HepG2 (cell line): ENCODE data around the gene CEP97. TPM values are rescaled to one million over a fixed set of nuclear protein-coding genes. Genes with fewer than 3 reads are reported as not detected.

Source experiments
- AGO1 ChIP-seq: fragments of 200-400 bp; formaldehyde crosslinking; IDR thresholded peaks from 2 replicates; pipeline ENCODE4 v1.6.1; 2017; ENCODE audit warnings: mild to moderate bottlenecking, low read depth, low read length, moderate library complexity; ENCODE audit not compliant: poor library complexity, severe bottlenecking
- FOSL1 ChIP-seq: sonication (generic); formaldehyde crosslinking; IDR thresholded peaks from 2 replicates; pipeline ENCODE4 v1.9.0; 2021; ENCODE audit warnings: missing genetic modification reagents, borderline replicate concordance
- HINFP ChIP-seq: sonication (generic); formaldehyde crosslinking; IDR thresholded peaks from 2 replicates; pipeline ENCODE4 v1.4.0; 2020; ENCODE audit warnings: low read depth, mild to moderate bottlenecking, missing genetic modification reagents
- MATR3 ChIP-seq: sonication (generic); formaldehyde crosslinking; IDR thresholded peaks from 2 replicates; pipeline ENCODE4 v1.4.0; 2020; ENCODE audit warnings: missing genetic modification reagents
- RFX3 ChIP-seq: IDR thresholded peaks from 2 replicates; pipeline ENCODE4 v1.6.1; 2016; ENCODE audit warnings: missing biosample characterization, missing genetic modification reagents
- RNF219 ChIP-seq: sonication (generic); formaldehyde crosslinking; IDR thresholded peaks from 2 replicates; pipeline ENCODE4 v1.5.0; 2020; ENCODE audit warnings: mild to moderate bottlenecking, missing genetic modification reagents
- SIN3A ChIP-seq: IDR thresholded peaks from 2 replicates; pipeline ENCODE4 v1.6.1; 2011; ENCODE audit warnings: low read depth, mild to moderate bottlenecking, control low read depth, low read length, borderline replicate concordance
- YEATS2 ChIP-seq: sonication (generic); formaldehyde crosslinking; IDR thresholded peaks from 2 replicates; pipeline ENCODE4 v1.4.0; 2020; ENCODE audit warnings: missing genetic modification reagents, borderline replicate concordance
- ZNF318 ChIP-seq: sonication (generic); formaldehyde crosslinking; IDR thresholded peaks from 2 replicates; pipeline ENCODE4 v1.4.0; 2020; ENCODE audit warnings: mild to moderate bottlenecking, missing genetic modification reagents
- ZNF577 ChIP-seq: sonication (generic); formaldehyde crosslinking; IDR thresholded peaks from 2 replicates; pipeline ENCODE4 v1.4.0; 2020; ENCODE audit warnings: mild to moderate bottlenecking, low read depth, missing genetic modification reagents, borderline replicate concordance
- ZNF652 ChIP-seq: IDR thresholded peaks from 2 replicates; pipeline ENCODE4 v1.6.1; 2016; ENCODE audit warnings: low read depth, borderline replicate concordance
- ZSCAN31 ChIP-seq: sonication (generic); formaldehyde crosslinking; IDR thresholded peaks from 2 replicates; pipeline ENCODE4 v1.5.0; 2020; ENCODE audit warnings: low read depth, mild to moderate bottlenecking, missing genetic modification reagents
- polyA plus RNA-seq, 8 experiments: library from polyadenylated mRNA; depleted of rRNA in 3 of 8; stranded (reverse) in 7 of 8; unstranded in 1 of 8; fragments of >200 nt; fragmentation: Illumina TruSeq in 4 of 8; extraction: Trizol in 4 of 8; gene quantifications; 2 replicates each; pipeline versions ENCODE4 v1.2.1 to v1.2.3, GENCODE V29; 2011 to 2016; ENCODE audit warnings: low read depth in 4 of 8, missing spikeins in 1 of 8, mixed read lengths in 1 of 8; ENCODE audit not compliant: insufficient read depth in 1 of 8
- total RNA-seq, 5 experiments: library from RNA; depleted of rRNA; stranded (reverse); fragments of >200 nt; fragmentation: Illumina TruSeq; extraction: Trizol; gene quantifications; 2 replicates each; pipeline ENCODE4 v1.2.3, GENCODE V29; 2016; ENCODE audit warnings: low read depth in 1 of 5

Gene CEP97
- total and polyA plus RNA-seq, 2 of the 13 experiments (the other 11 are each of a cell fraction or from before 2014, with no cell fraction given), result 0.99 to 6.5 TPM

- no peak for TF ChIP-seq ZNF318 (CRISPR knock-in tag)
- no peak for TF ChIP-seq AGO1
- no peak for TF ChIP-seq MATR3 (CRISPR knock-in tag)
- TF ChIP-seq ZNF652 (CRISPR knock-in tag), result no peak
- no peak for TF ChIP-seq ZNF577 (CRISPR knock-in tag)
- TF ChIP-seq RNF219, result no peak
- peak; percentile 47; the same call in 1 of the 2 replicates for TF ChIP-seq YEATS2 (CRISPR knock-in tag)
- TF ChIP-seq FOSL1 (CRISPR knock-in tag), result no peak
- TF ChIP-seq SIN3A, result 0 out of 2 replicates have a peak, but pooled peaks have one; percentile 79
- TF ChIP-seq ZSCAN31 (CRISPR knock-in tag), result no peak; the same call in 1 of the 2 replicates
- no peak for TF ChIP-seq RFX3 (CRISPR knock-in tag)
- no peak for TF ChIP-seq HINFP (CRISPR knock-in tag)
Observed at GRCh38 chr3:101724329-101725193, at the start of gene CEP97 (continued).
